HG02938 (cell line): ENCODE measurements around the gene FAM209A.
"Not testable (repeated sequence)": the region's sequence is repeated elsewhere in the genome, so short reads cannot be mapped to it uniquely, and the experiment has no call there.

Experiments
- ATAC-seq: cut with Tn5 transposase; IDR thresholded peaks from one replicate; pipeline ENCODE4 v1.9.1; 2021; ENCODE audit warnings: mild to moderate bottlenecking, moderate library complexity; ENCODE audit not compliant: unreplicated experiment

Gene FAM209A, protein sequence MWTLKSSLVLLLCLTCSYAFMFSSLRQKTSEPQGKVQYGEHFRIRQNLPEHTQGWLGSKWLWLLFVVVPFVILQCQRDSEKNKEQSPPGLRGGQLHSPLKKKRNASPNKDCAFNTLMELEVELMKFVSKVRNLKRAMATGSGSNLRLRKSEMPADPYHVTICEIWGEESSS

DNA sequence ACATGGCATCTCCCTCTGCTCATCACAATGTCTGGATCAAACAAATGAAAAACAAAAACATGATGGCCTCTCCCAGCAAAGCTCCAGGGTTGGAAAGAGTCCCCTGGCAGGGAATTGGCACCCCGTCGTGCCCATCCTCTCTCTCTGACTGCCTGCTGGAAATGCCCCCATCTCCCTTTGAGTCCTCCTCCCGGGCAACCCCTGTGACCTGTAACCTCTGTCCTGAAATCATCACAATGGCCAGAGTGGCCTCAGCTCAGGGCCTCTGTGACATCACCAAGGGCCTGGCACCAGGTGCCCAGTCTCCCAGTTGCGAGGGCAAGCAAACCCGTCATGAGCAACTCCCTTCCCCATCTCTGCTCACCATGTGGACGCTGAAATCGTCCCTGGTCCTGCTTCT is at the start of gene FAM209A:
TSS of gene FAM209A (plus strand) at position 301 of the 400 bp plus-strand sequence. CDS start at position 366, 65 bp downstream.
- not testable (repeated sequence) for ATAC-seq

- ATAC-seq, result no peak
Observed at GRCh38 chr20:56483970-56484369, 40.6 kb upstream of the FAM209A start.

DNA sequence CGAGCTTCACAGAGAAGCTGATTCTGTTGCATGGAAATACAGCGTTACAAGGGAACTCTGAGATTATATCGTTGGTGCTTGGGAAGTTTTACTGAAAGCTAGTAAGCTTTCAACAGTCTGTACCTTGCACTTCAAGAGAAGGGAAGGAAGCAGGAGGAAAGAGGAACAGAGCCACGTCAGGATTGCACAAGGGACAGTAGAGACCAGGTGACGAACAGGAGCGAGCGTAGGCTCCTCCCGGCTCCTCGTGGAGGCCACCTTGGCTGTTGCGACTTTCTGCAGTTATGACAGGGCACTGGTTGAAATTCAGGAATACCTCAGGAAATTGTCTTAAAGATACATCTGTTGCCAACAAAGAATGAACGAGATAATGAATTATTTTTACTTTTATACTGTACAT is 37.3 kb upstream of the FAM209A start:
- no peak for ATAC-seq

DNA sequence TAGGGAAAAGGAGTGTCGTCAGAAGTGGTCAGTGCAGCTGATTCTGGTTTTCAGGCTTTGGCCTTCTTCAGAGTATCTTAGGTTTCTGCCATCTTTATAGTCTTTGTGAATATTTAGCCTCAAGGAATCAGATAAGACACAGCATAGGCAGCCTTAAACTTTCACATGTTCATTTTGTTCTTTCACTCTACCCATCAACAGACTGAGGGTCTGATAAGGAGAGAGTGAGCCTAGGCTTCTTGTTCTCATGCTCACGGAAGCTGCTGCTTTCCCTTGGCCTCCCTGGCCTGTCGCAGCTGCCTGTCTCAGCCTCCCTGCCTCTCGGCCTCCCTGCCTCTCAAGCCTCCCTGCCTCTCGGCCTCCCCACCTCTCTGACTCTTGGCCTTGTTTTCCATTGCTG is 36.0 kb upstream of the FAM209A start:
- no peak for ATAC-seq

GRCh38 chr20:56501116-56501515 is 23.4 kb upstream of the FAM209A start:
- no peak for ATAC-seq

- no peak for ATAC-seq
Observed at GRCh38 chr20:56503916-56504315, 20.6 kb upstream of the FAM209A start.

GRCh38 chr20:56504373-56505005 is 20.1 kb upstream of the FAM209A start:
- ATAC-seq, result no peak

DNA sequence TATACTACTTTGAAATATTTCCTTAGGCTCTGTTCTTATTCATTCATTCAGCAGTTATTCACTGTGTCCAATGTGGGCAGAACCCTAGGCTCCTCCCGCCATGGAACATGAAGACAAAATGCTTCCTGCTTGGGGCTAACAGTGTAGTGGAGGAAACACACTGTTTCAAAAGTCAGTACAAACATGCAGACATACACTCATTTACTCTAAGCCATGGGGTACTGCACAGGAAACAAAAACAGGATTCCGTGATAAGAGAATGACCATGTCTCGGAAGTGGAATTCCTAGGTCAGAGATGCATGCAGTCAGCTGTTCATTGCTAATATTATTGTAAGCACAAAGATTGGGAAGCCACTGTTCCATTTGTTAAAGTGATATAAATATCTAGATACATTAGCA is 18.4 kb upstream of the FAM209A start:
- no peak for ATAC-seq

DNA sequence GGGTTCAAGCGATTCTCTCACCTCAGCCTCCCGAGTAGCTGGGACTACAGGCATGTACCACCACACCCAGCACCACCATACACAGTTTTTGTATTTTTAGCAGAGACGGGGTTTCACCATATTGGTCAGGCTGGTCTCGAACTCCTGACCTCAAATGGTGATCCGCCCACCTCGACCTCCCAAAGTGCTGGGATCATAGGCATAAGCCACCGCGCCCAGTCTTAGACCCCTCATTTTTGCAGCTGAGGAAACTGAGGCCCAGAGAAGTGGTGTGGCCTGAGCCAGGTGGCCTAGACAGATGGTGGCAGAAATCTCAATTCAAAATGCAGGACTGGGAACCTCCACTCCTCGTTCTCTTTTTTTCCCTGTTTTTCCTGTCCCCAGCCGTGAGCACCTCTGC is 12.6 kb upstream of the FAM209A start:
- ATAC-seq, result no peak

GRCh38 chr20:56513161-56514150 is 11.1 kb upstream of the FAM209A start:
- no peak for ATAC-seq

DNA sequence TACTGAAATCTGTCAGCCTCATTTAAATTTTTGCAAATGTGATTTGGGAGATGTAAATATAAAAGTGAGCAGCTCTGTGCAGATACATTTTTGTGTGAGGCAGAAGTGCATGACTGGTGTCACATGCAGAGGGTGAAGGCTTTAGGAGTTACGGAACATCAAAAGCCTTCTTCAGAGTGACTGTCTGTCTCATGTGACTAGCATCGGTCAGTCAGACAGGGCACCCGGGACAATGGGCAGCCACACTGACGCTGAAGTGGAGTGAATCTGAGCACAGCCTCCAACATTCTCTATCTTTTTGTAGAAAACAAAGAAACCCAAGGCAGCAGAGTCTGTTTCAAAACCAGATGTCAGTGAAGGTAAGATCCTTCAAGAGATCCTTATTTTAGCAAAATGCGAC is 7.9 kb upstream of the FAM209A start:
- no peak for ATAC-seq

- ATAC-seq, result no peak
Observed at GRCh38 chr20:56517211-56517610, 7.3 kb upstream of the FAM209A start.

- no peak for ATAC-seq
Observed at GRCh38 chr20:56517641-56518040, 6.9 kb upstream of the FAM209A start.

- no peak for ATAC-seq
Observed at GRCh38 chr20:56518126-56518525, 6.4 kb upstream of the FAM209A start.

DNA sequence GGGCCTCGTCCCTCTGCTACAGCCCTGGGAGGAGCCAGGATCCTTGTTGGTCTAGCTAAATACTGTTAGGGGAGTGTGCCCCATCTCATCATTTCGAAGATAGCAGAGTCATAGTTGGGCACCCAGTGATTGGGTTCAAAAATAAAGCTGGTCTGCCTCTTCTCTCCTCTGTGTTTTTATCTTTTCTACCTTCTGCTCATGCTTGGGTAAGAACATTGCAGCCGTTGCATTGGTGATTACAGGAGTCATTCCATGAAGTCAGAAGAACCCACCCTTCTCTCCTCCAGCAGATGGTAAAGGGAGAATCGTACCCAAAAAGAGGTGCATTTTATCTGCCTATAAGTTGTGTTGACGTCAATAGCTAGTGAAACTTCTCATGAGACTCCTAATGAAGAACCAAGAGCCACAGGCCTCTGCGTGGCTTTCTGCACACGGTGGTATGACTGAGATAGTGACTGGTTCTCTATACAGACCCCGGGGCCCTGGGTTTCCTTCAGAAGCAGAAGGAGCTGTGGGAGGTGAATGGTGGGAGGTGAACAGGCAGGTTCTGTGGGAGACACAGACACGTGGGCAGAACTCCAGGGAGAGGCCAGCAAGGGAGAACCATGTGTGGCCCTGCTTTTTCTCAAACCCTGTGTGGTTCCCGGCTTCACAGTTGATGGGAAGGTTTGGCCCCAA is 5.7 kb upstream of the FAM209A start:
- ATAC-seq, result no peak

DNA sequence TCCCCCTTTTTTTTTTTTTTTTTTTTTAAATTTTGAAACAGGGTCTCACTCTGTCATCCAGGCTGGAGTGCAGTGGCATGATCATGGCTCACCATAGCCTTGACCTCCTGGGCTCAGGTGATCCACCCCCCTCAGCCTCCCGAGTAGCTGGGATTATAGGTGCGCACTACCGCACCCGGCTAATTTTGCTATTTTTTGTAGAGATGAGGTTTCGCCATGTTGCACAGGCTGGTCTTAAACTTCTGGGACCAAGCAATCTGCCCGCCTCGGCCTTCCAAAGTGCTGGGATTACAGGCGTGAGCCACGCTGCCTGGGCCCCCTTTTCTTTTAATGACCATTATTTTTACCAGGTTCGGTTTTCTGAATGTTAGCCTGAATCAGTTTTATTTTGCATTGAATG is 5.0 kb upstream of the FAM209A start:
- ATAC-seq, result no peak

DNA sequence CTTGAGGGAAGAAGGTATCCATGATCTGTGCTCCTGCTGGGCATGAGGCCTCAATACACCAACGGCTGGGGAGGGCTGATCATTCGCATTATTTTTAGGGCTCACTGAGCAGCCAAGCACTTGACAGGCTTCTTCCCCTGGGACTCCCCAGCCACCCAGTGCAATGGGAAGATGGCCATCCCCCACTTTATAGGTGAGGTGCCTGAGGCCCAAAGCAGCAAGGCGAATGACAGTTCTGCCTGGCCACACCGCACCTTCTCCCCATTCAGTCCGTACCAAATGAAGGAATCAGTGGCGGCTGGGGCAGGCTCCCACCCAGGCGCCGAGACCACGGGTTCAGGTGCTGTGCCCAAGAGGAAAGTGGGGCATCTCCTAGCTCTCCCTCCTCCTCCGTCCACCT is 4.4 kb upstream of the FAM209A start:
- ATAC-seq, result no peak

DNA sequence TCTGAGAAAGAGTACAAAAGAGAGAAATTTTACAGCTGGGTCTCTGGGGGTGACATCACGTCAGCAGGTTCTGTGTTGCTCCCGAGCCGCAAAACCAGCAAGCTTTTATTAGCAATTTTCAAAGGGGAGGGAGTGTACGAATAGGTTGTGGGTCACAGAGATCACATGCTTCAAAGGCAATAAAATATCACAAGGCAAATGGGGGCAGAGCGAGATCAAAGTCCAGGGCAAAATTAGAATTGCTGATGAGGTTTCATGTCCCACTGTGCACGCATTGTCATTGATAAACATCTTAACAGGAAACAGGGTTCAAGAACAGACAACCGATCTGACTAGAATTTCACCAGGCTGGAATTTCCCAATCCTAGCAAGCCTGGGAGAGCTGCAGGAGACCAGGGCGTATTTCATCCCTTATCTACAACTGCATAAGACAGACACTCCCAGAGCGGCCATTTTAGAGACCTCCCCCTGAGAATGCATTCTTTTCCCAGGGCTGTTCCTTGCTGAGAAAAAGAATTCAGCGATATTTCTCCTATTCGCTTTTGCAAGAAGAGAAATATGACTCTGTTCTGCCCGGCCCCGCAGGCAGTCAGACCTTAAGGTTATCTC is 3.7 kb upstream of the FAM209A start:
- ATAC-seq, result not testable (repeated sequence)

- no peak for ATAC-seq
Observed at GRCh38 chr20:56522311-56522710, 2.2 kb upstream of the FAM209A start.

GRCh38 chr20:56527521-56527920 is 3.0 kb downstream of the FAM209A start:
- no peak for ATAC-seq

- ATAC-seq, result not testable (repeated sequence)
Observed at GRCh38 chr20:56532946-56533345, 8.4 kb downstream of the FAM209A start, which contains the start of gene FAM209B. TSS of gene FAM209B (plus strand) at chr20:56533246. CDS start at chr20:56533342, 96 bp downstream.
